ENCODE data around the gene PROP1.

- TF ChIP-seq CTCF (IDR thresholded peaks at IDR 0.05 in 2 of 3, conservative IDR thresholded peaks at IDR 0.05 in 1 of 3; ENCODE audit: borderline replicate concordance in 1 of 3, insufficient read depth in 1 of 3, low read depth in 2 of 3, low read length in 2 of 3) (no peak), EZH2 (IDR thresholded peaks at IDR 0.05) (no peak), POLR2A (IDR thresholded peaks at IDR 0.05; ENCODE audit: borderline replicate concordance, extremely low read depth, insufficient read depth, insufficient read length) (no peak), EZH2phosphoT487 (IDR thresholded peaks at IDR 0.05; ENCODE audit: borderline replicate concordance) (no peak), ATF3 (IDR thresholded peaks at IDR 0.05) (no peak)
Measured at GRCh38 chr5:177973066-177973635, 22.9 kb downstream of the PROP1 start.
